ENCODE measurements around the gene LCN10.

- TF ChIP-seq CTCF (IDR thresholded peaks at IDR 0.05) (no peak), EZH2 (IDR thresholded peaks at IDR 0.05) (no peak)
Observed at GRCh38 chr9:136748201-136748600, 5.5 kb upstream of the LCN10 start, which contains the start of gene LCN6.
